ENCODE data around the gene PTPRM. TPM values are rescaled to one million over a fixed set of nuclear protein-coding genes. Genes with fewer than 3 reads are reported as not detected.

Gene PTPRM
- total and polyA plus RNA-seq, 4 donors = 9.2 to 23.0 (median 12.7) TPM

DNA sequence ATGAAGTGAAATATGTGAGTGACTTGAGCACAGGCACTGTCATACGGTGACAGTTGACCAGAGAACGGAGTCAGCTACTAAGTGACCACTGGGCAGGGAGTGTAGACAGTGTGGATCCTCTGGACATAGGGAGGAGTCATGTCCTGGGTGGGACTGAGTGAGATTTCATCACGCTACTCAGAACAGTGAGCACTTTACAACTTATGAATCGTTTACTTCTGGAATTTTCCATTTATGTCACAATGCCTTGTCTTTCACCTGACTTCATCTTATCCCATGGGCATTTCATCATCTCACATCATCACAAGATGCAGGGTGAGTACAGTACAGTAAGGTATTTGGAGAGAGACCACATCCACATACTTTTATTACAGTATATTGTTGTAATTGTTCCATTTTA lies 29.0 kb downstream of the PTPRM start (continued):
- TF ChIP-seq NR2F2 (IDR thresholded peaks at IDR 0.05) = no peak
- TF ChIP-seq JUND (IDR thresholded peaks at IDR 0.05) = no peak

DNA sequence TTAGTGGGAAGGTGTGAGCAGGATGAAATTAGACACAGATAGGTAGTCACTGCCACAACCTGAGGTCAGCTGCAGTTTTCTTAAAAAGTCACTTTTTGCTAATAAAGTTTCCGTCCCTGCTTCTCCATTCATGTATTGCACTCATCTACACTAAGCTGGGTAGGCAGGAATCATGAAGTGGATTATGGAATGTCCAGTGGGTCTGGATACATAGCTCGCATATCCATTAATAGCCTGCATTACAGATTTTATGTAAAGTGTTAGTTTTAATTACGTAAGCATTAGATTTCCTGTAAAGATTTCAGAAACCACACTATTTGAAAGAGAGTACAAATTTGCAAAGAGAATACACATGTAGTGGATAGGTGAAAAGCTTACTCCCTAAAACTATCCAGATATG lies 30.4 kb downstream of the PTPRM start:
- Histone ChIP-seq H3K4me1 (ENCODE audit: control insufficient read depth in 4 of 4, insufficient read depth in 4 of 4, low read length in 3 of 4) (no peaks in the 10 kb centered on the region), H3K36me3 (ENCODE audit: control insufficient read depth in 4 of 4, insufficient read depth in 3 of 4, low read depth in 1 of 4, low read length in 3 of 4) (no peaks in the 10 kb centered on the region), H3K4me3 (ENCODE audit: low read depth in 1 of 3, low read length in 3 of 3) (no peak overlapping the region), H3K27ac (ENCODE audit: low read depth in 1 of 2, low read length in 2 of 2) (no peak overlapping the region), H3K9me3 (ENCODE audit: control insufficient read depth in 4 of 4, low read length in 3 of 4) (no peaks in the 10 kb centered on the region), H3K27me3 (ENCODE audit: control insufficient read depth in 4 of 4, insufficient read depth in 4 of 4, low read length in 3 of 4) (no peaks in the 10 kb centered on the region), H3K9ac (ENCODE audit: low read depth in 1 of 2, low read length in 2 of 2) (no peak overlapping the region)
- no peak for DNase-seq (ENCODE audit: low spot score)
- TF ChIP-seq, protein P1, sequence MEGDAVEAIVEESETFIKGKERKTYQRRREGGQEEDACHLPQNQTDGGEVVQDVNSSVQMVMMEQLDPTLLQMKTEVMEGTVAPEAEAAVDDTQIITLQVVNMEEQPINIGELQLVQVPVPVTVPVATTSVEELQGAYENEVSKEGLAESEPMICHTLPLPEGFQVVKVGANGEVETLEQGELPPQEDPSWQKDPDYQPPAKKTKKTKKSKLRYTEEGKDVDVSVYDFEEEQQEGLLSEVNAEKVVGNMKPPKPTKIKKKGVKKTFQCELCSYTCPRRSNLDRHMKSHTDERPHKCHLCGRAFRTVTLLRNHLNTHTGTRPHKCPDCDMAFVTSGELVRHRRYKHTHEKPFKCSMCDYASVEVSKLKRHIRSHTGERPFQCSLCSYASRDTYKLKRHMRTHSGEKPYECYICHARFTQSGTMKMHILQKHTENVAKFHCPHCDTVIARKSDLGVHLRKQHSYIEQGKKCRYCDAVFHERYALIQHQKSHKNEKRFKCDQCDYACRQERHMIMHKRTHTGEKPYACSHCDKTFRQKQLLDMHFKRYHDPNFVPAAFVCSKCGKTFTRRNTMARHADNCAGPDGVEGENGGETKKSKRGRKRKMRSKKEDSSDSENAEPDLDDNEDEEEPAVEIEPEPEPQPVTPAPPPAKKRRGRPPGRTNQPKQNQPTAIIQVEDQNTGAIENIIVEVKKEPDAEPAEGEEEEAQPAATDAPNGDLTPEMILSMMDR (IDR thresholded peaks at IDR 0.05; ENCODE audit: low read depth, low read length, missing input control) = no peak
- TF ChIP-seq YY1 (IDR thresholded peaks at IDR 0.05) = no peak
- TF ChIP-seq JUND (IDR thresholded peaks at IDR 0.05) = no peak
- TF ChIP-seq, protein P2, sequence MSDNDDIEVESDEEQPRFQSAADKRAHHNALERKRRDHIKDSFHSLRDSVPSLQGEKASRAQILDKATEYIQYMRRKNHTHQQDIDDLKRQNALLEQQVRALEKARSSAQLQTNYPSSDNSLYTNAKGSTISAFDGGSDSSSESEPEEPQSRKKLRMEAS (IDR thresholded peaks at IDR 0.05) = no peak
- 95% methylated on average over 3 of the region's 3 CpGs for WGBS

DNA sequence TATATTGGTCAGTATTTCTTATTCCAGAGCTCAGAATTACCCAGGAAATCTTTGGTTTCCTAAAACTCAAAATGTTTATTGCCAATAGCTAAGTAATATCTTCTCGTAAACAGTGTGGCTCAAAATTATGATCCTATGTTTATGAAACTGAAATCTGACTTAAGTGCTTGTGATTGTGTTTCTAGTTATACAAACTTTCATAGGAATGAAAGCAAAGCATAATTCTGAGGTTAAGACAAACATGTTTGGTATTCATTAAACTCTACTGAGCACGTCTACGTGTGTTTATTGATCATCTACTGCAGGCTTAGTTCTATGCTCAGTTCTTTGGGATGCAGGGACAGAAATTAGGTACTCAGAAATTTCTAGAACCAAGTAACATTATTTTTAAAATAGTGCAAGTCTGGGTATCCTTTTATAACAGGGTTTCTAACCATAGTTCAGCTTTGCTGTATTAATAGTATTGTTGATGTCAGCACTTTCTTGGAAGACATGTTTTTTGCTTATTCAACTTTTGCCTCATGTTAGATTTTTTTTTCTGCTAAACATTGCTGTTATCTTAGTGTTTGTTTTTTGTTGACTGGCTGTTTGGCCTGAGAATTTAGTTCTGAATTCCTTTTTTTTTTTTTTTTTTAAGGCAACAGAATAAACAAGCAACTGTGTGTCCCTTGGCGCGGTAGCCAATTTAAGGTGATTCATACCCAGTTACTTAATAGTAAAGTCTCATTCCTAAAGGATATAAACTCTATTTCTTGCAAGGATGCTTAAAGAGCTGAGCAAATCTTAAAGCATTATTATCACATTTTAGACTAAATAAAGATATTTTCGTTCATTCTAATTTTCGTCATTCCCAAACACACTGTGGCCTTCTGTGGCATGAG lies 31.3 kb downstream of the PTPRM start:
- H3K27me3 ChIP-seq (ENCODE audit: control insufficient read depth in 4 of 4, insufficient read depth in 4 of 4, low read length in 3 of 4) = no peaks in the 10 kb centered on the region
- 87% methylated on average over 7 of the region's 7 CpGs for WGBS
- no peak for TF ChIP-seq YY1 (IDR thresholded peaks at IDR 0.05)
- TF ChIP-seq, protein P1 (IDR thresholded peaks at IDR 0.05; ENCODE audit: low read depth, low read length, missing input control) = no peak
- no peak for TF ChIP-seq JUND (IDR thresholded peaks at IDR 0.05)
- no peak for TF ChIP-seq EGR1 (IDR thresholded peaks at IDR 0.05; ENCODE audit: low read depth in 2 of 2)
- TF ChIP-seq, protein P2 (IDR thresholded peaks at IDR 0.05) = no peak
- no peak for TF ChIP-seq GABPA (IDR thresholded peaks at IDR 0.05 in 1 of 2, conservative IDR thresholded peaks at IDR 0.05 in 1 of 2)
- TF ChIP-seq TAF1 (conservative IDR thresholded peaks at IDR 0.05) = no peak
- TF ChIP-seq, protein P3, sequence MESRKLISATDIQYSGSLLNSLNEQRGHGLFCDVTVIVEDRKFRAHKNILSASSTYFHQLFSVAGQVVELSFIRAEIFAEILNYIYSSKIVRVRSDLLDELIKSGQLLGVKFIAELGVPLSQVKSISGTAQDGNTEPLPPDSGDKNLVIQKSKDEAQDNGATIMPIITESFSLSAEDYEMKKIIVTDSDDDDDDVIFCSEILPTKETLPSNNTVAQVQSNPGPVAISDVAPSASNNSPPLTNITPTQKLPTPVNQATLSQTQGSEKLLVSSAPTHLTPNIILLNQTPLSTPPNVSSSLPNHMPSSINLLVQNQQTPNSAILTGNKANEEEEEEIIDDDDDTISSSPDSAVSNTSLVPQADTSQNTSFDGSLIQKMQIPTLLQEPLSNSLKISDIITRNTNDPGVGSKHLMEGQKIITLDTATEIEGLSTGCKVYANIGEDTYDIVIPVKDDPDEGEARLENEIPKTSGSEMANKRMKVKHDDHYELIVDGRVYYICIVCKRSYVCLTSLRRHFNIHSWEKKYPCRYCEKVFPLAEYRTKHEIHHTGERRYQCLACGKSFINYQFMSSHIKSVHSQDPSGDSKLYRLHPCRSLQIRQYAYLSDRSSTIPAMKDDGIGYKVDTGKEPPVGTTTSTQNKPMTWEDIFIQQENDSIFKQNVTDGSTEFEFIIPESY (IDR thresholded peaks at IDR 0.05) = no peak
- TF ChIP-seq, protein P4, sequence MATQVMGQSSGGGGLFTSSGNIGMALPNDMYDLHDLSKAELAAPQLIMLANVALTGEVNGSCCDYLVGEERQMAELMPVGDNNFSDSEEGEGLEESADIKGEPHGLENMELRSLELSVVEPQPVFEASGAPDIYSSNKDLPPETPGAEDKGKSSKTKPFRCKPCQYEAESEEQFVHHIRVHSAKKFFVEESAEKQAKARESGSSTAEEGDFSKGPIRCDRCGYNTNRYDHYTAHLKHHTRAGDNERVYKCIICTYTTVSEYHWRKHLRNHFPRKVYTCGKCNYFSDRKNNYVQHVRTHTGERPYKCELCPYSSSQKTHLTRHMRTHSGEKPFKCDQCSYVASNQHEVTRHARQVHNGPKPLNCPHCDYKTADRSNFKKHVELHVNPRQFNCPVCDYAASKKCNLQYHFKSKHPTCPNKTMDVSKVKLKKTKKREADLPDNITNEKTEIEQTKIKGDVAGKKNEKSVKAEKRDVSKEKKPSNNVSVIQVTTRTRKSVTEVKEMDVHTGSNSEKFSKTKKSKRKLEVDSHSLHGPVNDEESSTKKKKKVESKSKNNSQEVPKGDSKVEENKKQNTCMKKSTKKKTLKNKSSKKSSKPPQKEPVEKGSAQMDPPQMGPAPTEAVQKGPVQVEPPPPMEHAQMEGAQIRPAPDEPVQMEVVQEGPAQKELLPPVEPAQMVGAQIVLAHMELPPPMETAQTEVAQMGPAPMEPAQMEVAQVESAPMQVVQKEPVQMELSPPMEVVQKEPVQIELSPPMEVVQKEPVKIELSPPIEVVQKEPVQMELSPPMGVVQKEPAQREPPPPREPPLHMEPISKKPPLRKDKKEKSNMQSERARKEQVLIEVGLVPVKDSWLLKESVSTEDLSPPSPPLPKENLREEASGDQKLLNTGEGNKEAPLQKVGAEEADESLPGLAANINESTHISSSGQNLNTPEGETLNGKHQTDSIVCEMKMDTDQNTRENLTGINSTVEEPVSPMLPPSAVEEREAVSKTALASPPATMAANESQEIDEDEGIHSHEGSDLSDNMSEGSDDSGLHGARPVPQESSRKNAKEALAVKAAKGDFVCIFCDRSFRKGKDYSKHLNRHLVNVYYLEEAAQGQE (IDR thresholded peaks at IDR 0.05) = no peak
- TF ChIP-seq SP1 (IDR thresholded peaks at IDR 0.05) = no peak
- TF ChIP-seq HNF4G (IDR thresholded peaks at IDR 0.05) = no peak
- no peak for TF ChIP-seq FOXA1 (IDR thresholded peaks at IDR 0.05)
- no peak for TF ChIP-seq NR2F2 (IDR thresholded peaks at IDR 0.05)
- TF ChIP-seq FOXA2 (IDR thresholded peaks at IDR 0.05) = no peak
- TF ChIP-seq, protein P5, sequence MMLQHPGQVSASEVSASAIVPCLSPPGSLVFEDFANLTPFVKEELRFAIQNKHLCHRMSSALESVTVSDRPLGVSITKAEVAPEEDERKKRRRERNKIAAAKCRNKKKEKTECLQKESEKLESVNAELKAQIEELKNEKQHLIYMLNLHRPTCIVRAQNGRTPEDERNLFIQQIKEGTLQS (IDR thresholded peaks at IDR 0.05) = no peak
- TF ChIP-seq HNF4A (conservative IDR thresholded peaks at IDR 0.05) = no peak
- TF ChIP-seq RXRA (IDR thresholded peaks at IDR 0.05) = no peak
- no peaks in the 10 kb centered on the region for H3K36me3 ChIP-seq (ENCODE audit: control insufficient read depth in 4 of 4, insufficient read depth in 3 of 4, low read depth in 1 of 4, low read length in 3 of 4)
- H3K9me3 ChIP-seq (ENCODE audit: control insufficient read depth in 4 of 4, low read length in 3 of 4) = no peaks in the 10 kb centered on the region
- no peak overlapping the region for H3K9ac ChIP-seq (ENCODE audit: low read depth in 1 of 2, low read length in 2 of 2)
- no peak overlapping the region for H3K4me3 ChIP-seq (ENCODE audit: low read depth in 1 of 3, low read length in 3 of 3)
- DNase-seq (ENCODE audit: low spot score) = no peak
- H3K27ac ChIP-seq (ENCODE audit: low read depth in 1 of 2, low read length in 2 of 2) = no peak overlapping the region
- H3K4me1 ChIP-seq (ENCODE audit: control insufficient read depth in 4 of 4, insufficient read depth in 4 of 4, low read length in 3 of 4) = no peaks in the 10 kb centered on the region
